H1 (cell line): ENCODE measurements around the gene LSM11. TPM values are rescaled to one million over a fixed set of nuclear protein-coding genes. Genes with fewer than 3 reads are reported as not detected.

Experiments
- CTCF ChIA-PET: fragments of 300-600 bp; sonication (Branson Sonifier 250); formaldehyde crosslinking; loops from one replicate; lab custom pipeline; 2021; ENCODE audit not compliant: partially characterized antibody; lab: Charles Lee
- POLR2A ChIA-PET: fragments of 300-600 bp; sonication (Branson Sonifier 250); formaldehyde crosslinking; loops from one replicate; lab custom pipeline; 2021; ENCODE audit warnings: inconsistent platforms; ENCODE audit not compliant: partially characterized antibody; lab: Charles Lee
- DNase-seq, 2 experiments: peaks; one replicate each; pipeline versions ENCODE4 v3.0.0 to v3.0.0-alpha.2; 2010 to 2022; ENCODE audit warnings: low spot score in 2 of 2, low read depth in 1 of 2, mixed read lengths in 1 of 2
- FAIRE-seq: peaks from 2 replicates; lab custom pipeline; 2011; peaks lifted over from hg19 to GRCh38; lab: Jason Lieb, UNC
- H2AFZ ChIP-seq: 2 replicates; pipeline ENCODE4 v1.8.1; 2012; ENCODE audit warnings: low read length, inconsistent platforms
- H2AK5ac ChIP-seq: 2 replicates; pipeline ENCODE4 v1.6.1; 2013; ENCODE audit warnings: low read depth, low read length
- H2BK120ac ChIP-seq: replicated peaks from 2 replicates; pipeline ENCODE3; 2013; ENCODE audit warnings: low read depth, low read length, inconsistent platforms
- H2BK12ac ChIP-seq: 2 replicates; pipeline ENCODE4 v1.6.1; 2013; ENCODE audit warnings: low read depth, low read length
- H2BK15ac ChIP-seq: 2 replicates; pipeline ENCODE4 v1.6.1; 2013; ENCODE audit warnings: low read length
- H2BK20ac ChIP-seq: 2 replicates; pipeline ENCODE4 v1.6.1; 2013; ENCODE audit warnings: low read length
- H2BK5ac ChIP-seq: 2 replicates; pipeline ENCODE4 v1.6.1; 2013; ENCODE audit warnings: low read depth, low read length
- H3K14ac ChIP-seq: 2 replicates; pipeline ENCODE4 v1.6.1; 2013; ENCODE audit warnings: inconsistent platforms; ENCODE audit not compliant: insufficient read length
- H3K18ac ChIP-seq: 2 replicates; pipeline ENCODE4 v1.6.1; 2013; ENCODE audit warnings: low read length; ENCODE audit errors: extremely low read depth
- H3K23ac ChIP-seq: 2 replicates; pipeline ENCODE4 v1.6.1; 2013; ENCODE audit warnings: inconsistent platforms; ENCODE audit not compliant: insufficient read length
- H3K23me2 ChIP-seq: 2 replicates; pipeline ENCODE4 v1.6.1; 2013; ENCODE audit warnings: low read depth, low read length
- H3K27ac ChIP-seq: 2 replicates; pipeline ENCODE4 v1.6.1; 2011; ENCODE audit warnings: low read depth, low read length, inconsistent platforms
- H3K27me3 ChIP-seq, 4 experiments: replicated peaks in 1 of 4; 1 replicate in 1 of 4; 2 replicates in 3 of 4; pipeline versions ENCODE4 v1.6.1 to v1.8.1; 2011 to 2013; ENCODE audit warnings: low read length in 3 of 4, mild to moderate bottlenecking in 3 of 4, inconsistent platforms in 2 of 4, mixed read lengths in 2 of 4, moderate library complexity in 1 of 4; ENCODE audit not compliant: control insufficient read depth in 3 of 4, insufficient read depth in 3 of 4; ENCODE audit errors: extremely low read depth in 1 of 4
- H3K36me3 ChIP-seq, 4 experiments: 2 replicates each; pipeline versions ENCODE4 v1.6.1 to v1.8.1; 2011 to 2013; ENCODE audit warnings: mild to moderate bottlenecking in 4 of 4, low read length in 3 of 4, moderate library complexity in 2 of 4, control low read depth in 1 of 4, inconsistent platforms in 1 of 4; ENCODE audit not compliant: insufficient read depth in 4 of 4, control insufficient read depth in 2 of 4
- H3K4ac ChIP-seq: replicated peaks from 2 replicates; pipeline ENCODE3; 2013; ENCODE audit warnings: low read length, low read depth, mixed read lengths, inconsistent platforms; ENCODE audit not compliant: insufficient read length
- H3K4me1 ChIP-seq, 4 experiments: replicated peaks in 1 of 4; 1 replicate in 1 of 4; 2 replicates in 3 of 4; pipeline versions ENCODE4 v1.6.1 to v1.8.1; 2011 to 2013; ENCODE audit warnings: low read length in 3 of 4, inconsistent platforms in 2 of 4, mixed read lengths in 1 of 4; ENCODE audit not compliant: insufficient read depth in 4 of 4, control insufficient read depth in 3 of 4
- H3K4me2 ChIP-seq, 2 experiments: 2 replicates each; pipeline versions ENCODE4 v1.6.1 to v1.8.1; 2011 to 2013; ENCODE audit warnings: low read depth in 2 of 2, low read length in 2 of 2, control low read depth in 1 of 2, inconsistent platforms in 1 of 2, mild to moderate bottlenecking in 1 of 2; ENCODE audit not compliant: insufficient read depth in 1 of 2
- H3K4me3 ChIP-seq, 4 experiments: fragments of 200-600, 300-600 bp in 1 of 4; sonication (generic), shearing (Covaris generic), sonication (Bioruptor Twin) in 1 of 4; 2 replicates each; pipeline versions ENCODE4 v1.5.1 to v1.8.1; 2011 to 2016; ENCODE audit warnings: low read length in 4 of 4, low read depth in 3 of 4, control low read depth in 2 of 4, inconsistent platforms in 2 of 4, mild to moderate bottlenecking in 2 of 4, mixed read lengths in 1 of 4, moderate library complexity in 1 of 4; ENCODE audit not compliant: insufficient read depth in 2 of 4; ENCODE audit errors: extremely low read depth in 1 of 4
- H3K56ac ChIP-seq: replicated peaks from 2 replicates; pipeline ENCODE3; 2013; ENCODE audit warnings: low read depth, mild to moderate bottlenecking, mixed read lengths, low read length, inconsistent platforms; ENCODE audit not compliant: insufficient read length
- H3K79me1 ChIP-seq: 2 replicates; pipeline ENCODE4 v1.6.1; 2013; ENCODE audit warnings: low read depth, low read length, control low read depth
- H3K79me2 ChIP-seq, 2 experiments: 2 replicates each; pipeline versions ENCODE4 v1.6.1 to v1.8.1; 2012 to 2013; ENCODE audit warnings: low read length in 2 of 2, mild to moderate bottlenecking in 2 of 2, inconsistent platforms in 1 of 2; ENCODE audit not compliant: insufficient read depth in 2 of 2, control insufficient read depth in 1 of 2
- H3K9ac ChIP-seq, 4 experiments: replicated peaks in 1 of 4; 1 replicate in 1 of 4; 2 replicates in 3 of 4; pipeline versions ENCODE4 v1.6.1 to v1.8.1; 2011 to 2013; ENCODE audit warnings: low read depth in 3 of 4, low read length in 3 of 4, control low read depth in 2 of 4, mild to moderate bottlenecking in 2 of 4, moderate library complexity in 2 of 4, inconsistent platforms in 1 of 4; ENCODE audit errors: extremely low read depth in 1 of 4
- H3K9me3 ChIP-seq, 2 experiments: 2 replicates each; pipeline versions ENCODE4 v1.6.1 to v1.8.1; 2012 to 2013; ENCODE audit warnings: mild to moderate bottlenecking in 2 of 2, moderate library complexity in 2 of 2, control low read depth in 1 of 2, inconsistent platforms in 1 of 2, low read depth in 1 of 2, low read length in 1 of 2, mixed read lengths in 1 of 2; ENCODE audit not compliant: insufficient read depth in 2 of 2
- H4K20me1 ChIP-seq, 2 experiments: replicated peaks in 1 of 2; 2 replicates each; pipeline versions ENCODE3 to v1.8.1; 2011 to 2013; ENCODE audit warnings: inconsistent platforms in 2 of 2, low read length in 2 of 2, mild to moderate bottlenecking in 1 of 2; ENCODE audit not compliant: insufficient read depth in 2 of 2, control insufficient read depth in 1 of 2
- H4K5ac ChIP-seq: 2 replicates; pipeline ENCODE4 v1.6.1; 2013; ENCODE audit warnings: low read length, low read depth, mixed read lengths, inconsistent platforms; ENCODE audit not compliant: insufficient read length
- H4K8ac ChIP-seq: 2 replicates; pipeline ENCODE4 v1.8.0; 2013; ENCODE audit warnings: mild to moderate bottlenecking, moderate library complexity, low read length, inconsistent platforms; ENCODE audit not compliant: insufficient read depth; ENCODE audit errors: extremely low read depth
- H4K91ac ChIP-seq: replicated peaks from 2 replicates; pipeline ENCODE3; 2013; ENCODE audit warnings: low read length, mixed read lengths, inconsistent platforms; ENCODE audit not compliant: insufficient read length
- ASH2L ChIP-seq: fragments of 200-600, 300-600 bp; sonication (generic); IDR thresholded peaks from one replicate; pipeline ENCODE4 v1.7.1; 2017; ENCODE audit warnings: low read length
- EZH2 ChIP-seq: fragments of 200-600 bp; sonication (generic); IDR thresholded peaks from 2 replicates; pipeline ENCODE4 v1.7.1; 2012; ENCODE audit warnings: low read depth, mild to moderate bottlenecking, moderate library complexity, low read length, inconsistent platforms; ENCODE audit not compliant: severe bottlenecking
- FOSL1 ChIP-seq: IDR thresholded peaks from 2 replicates; pipeline ENCODE4 v1.6.1; 2011; ENCODE audit warnings: mild to moderate bottlenecking, low read depth, low read length, moderate library complexity; ENCODE audit not compliant: insufficient read depth
- RAD21 ChIP-seq, 2 experiments: IDR thresholded peaks in 1 of 2; conservative IDR thresholded peaks in 1 of 2; 2 replicates each; pipeline ENCODE4 v1.6.1; 2011; ENCODE audit warnings: low read depth in 2 of 2, low read length in 2 of 2, improper control_type of control experiment in 1 of 2, inconsistent platforms in 1 of 2, mild to moderate bottlenecking in 1 of 2, moderate library complexity in 1 of 2
- SP1 ChIP-seq: IDR thresholded peaks from 2 replicates; pipeline ENCODE4 v1.6.1; 2011; ENCODE audit warnings: low read depth, low read length
- WGBS, 2 experiments: shearing (Covaris generic) in 1 of 2; methylation state at CpG; one replicate each; pipeline versions ENCODE4 v1.1.6 to v1.1.7; 2013 to 2015; ENCODE audit warnings: low lambda C conversion rate in 2 of 2, mixed read lengths in 2 of 2, inconsistent platforms in 1 of 2, low coverage in 1 of 2, missing lambda C conversion rate in 1 of 2; ENCODE audit not compliant: insufficient replicate concordance in 2 of 2, insufficient coverage in 1 of 2, insufficient read length in 1 of 2; ENCODE audit errors: extremely low coverage in 1 of 2, missing lambda C conversion rate in 1 of 2; 5-methylcytosine and 5-hydroxymethylcytosine counted together
- polyA plus RNA-seq, 7 experiments: library from polyadenylated mRNA; depleted of rRNA in 3 of 7; stranded (reverse) in 5 of 7; unstranded in 2 of 7; fragments of >200 nt in 5 of 7; fragments of 200-250 nt in 2 of 7; gene quantifications; 1 replicate in 5 of 7; 2 replicates in 1 of 7; 4 replicates in 1 of 7; pipeline versions ENCODE4 v1.2.1 to v1.2.3, GENCODE V29; 2011 to 2013; ENCODE audit warnings: missing spikeins in 2 of 7, mixed read lengths in 2 of 7
- total RNA-seq: library from RNA; stranded (reverse); fragmentation: NEBNext Ultra II Directional; extraction: Animal tissue kit (Norgen Biotek cat#: 25700); gene quantifications from 2 replicates; pipeline ENCODE4 v1.2.1, GENCODE V29; 2021
- TF ChIP-seq, protein P1 (sequence below), 3 experiments: IDR thresholded peaks; 1 replicate in 2 of 3; 2 replicates in 1 of 3; pipeline versions ENCODE4 v1.5.1 to v1.6.1; 2011; ENCODE audit warnings: low read length in 3 of 3, mild to moderate bottlenecking in 3 of 3, inconsistent platforms in 2 of 3, low read depth in 1 of 3, moderate library complexity in 1 of 3; ENCODE audit not compliant: insufficient read depth in 1 of 3; ENCODE audit errors: control extremely low read depth in 1 of 3
- TF ChIP-seq, protein P2 (sequence below): IDR thresholded peaks from 2 replicates; pipeline ENCODE4 v1.6.1; 2011; ENCODE audit warnings: low read length, improper control_type of control experiment

LSM11 gene
- total and polyA plus RNA-seq, 2 of the 8 experiments (the other 6 are each of a cell fraction or from before 2014, with no cell fraction given): 1.8 to 3.9 TPM

DNA sequence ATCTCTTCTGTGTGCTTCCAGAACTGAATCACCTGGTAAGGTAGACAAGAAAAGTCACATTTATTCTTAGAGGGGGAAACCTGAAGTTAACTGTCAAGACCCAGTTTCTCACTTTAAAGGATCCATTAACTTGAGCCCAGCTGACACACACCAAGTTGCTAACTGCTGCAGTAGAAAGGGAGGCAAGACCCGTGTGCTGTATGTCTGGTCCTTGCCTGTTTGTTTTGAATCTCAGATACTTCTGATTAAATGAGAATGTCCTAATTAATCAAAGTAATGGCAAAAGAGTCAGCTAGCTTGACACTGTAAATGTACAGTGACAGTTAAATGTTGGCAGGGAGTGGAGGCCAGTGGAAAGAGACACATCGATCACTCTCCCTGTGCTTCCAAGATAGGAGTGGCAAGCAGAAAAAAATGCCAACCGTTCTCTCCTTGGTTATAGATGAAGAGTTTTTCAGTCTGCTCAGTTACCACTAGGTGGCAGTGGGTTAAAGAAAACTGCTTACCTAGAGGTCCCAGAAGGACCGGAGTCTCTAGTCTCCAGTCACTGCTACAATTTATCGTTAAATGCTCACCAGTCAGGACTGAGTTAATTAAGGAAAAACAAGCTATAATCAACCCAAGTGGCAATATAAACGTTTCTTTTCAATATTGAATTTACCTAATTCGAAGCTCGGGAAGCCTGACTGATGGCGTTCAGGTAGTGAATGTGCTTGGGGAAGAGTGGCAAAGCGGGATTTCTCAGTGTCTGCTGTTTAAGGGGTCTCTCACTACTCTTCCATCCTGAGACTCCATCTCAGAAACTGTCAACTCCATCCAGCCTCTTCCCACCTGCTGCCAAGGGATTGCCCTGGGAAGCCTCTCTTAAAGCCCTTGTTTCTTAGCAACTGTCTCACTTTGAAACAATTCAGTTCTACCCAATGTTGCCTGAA, 18.4 kb downstream of the LSM11 start:
- Histone ChIP-seq H3K56ac (no peak overlapping the region), H2BK20ac (no peak overlapping the region), H3K79me2 (no peaks in the 10 kb centered on the region), H2AK5ac (no peak overlapping the region), H2BK5ac (no peak overlapping the region), H4K5ac (no peak overlapping the region), H3K4me2 (no peak overlapping the region), H3K4ac (no peak overlapping the region), H3K4me1 (no peaks in the 10 kb centered on the region), H3K36me3 (no peaks in the 10 kb centered on the region), H3K23ac (no peak overlapping the region), H4K8ac (no peak overlapping the region), H3K9ac (no peak overlapping the region; a peak in 1 of 7 replicates), H3K14ac (no peak overlapping the region), H4K91ac (no peak overlapping the region), H3K27ac (no peak overlapping the region), H3K79me1 (no peaks in the 10 kb centered on the region), H3K4me3 (no peak overlapping the region), H3K18ac (no peak overlapping the region), H3K23me2 (no peaks in the 10 kb centered on the region), H3K9me3 (no peaks in the 10 kb centered on the region), H4K20me1 (peaks cover 0 to 3% of the 10 kb centered on the region in 2 experiments), H2AFZ (no peak overlapping the region), H2BK15ac (no peak overlapping the region), H2BK120ac (no peak overlapping the region), H2BK12ac (no peak overlapping the region), H3K27me3 (no peaks in the 10 kb centered on the region)
- CTCF ChIA-PET: interaction anchor here (0.6 to 4.2 kb wide), 43 partner anchors 8 to 1371 kb away, joined by 3 to 34 read pairs (median 3); partner anchors contain the start of gene LSM11
- DNase-seq (no peak), FAIRE-seq (peak; percentile 89)
- POLR2A ChIA-PET: interaction anchor here (0.6 kb wide), 1 partner anchor 110 kb away, joined by 4 read pairs; no protein-coding TSS in a partner anchor
- 59% methylated on average over 10 of the region's 10 CpGs; no CpG with 5 or more reads in 1 of the 2 experiments for WGBS, 2 experiments
- TF ChIP-seq RAD21 (IDR thresholded peaks at IDR 0.05 in 1 of 2, conservative IDR thresholded peaks at IDR 0.05 in 1 of 2; ENCODE audit: low read depth in 2 of 2, low read length in 2 of 2) (peak; percentile 84 to 88), SP1 (no peak), FOSL1 (no peak), ASH2L (no peak), EZH2 (no peak)
- TF ChIP-seq, protein P1, sequence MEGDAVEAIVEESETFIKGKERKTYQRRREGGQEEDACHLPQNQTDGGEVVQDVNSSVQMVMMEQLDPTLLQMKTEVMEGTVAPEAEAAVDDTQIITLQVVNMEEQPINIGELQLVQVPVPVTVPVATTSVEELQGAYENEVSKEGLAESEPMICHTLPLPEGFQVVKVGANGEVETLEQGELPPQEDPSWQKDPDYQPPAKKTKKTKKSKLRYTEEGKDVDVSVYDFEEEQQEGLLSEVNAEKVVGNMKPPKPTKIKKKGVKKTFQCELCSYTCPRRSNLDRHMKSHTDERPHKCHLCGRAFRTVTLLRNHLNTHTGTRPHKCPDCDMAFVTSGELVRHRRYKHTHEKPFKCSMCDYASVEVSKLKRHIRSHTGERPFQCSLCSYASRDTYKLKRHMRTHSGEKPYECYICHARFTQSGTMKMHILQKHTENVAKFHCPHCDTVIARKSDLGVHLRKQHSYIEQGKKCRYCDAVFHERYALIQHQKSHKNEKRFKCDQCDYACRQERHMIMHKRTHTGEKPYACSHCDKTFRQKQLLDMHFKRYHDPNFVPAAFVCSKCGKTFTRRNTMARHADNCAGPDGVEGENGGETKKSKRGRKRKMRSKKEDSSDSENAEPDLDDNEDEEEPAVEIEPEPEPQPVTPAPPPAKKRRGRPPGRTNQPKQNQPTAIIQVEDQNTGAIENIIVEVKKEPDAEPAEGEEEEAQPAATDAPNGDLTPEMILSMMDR (IDR thresholded peaks at IDR 0.05; ENCODE audit: control extremely low read depth in 1 of 3, insufficient read depth in 1 of 3, low read depth in 1 of 3, low read length in 3 of 3): peak in 2 of 3 experiments; percentile 67 to 76; a peak in 3 of 4 replicates
- TF ChIP-seq, protein P2, sequence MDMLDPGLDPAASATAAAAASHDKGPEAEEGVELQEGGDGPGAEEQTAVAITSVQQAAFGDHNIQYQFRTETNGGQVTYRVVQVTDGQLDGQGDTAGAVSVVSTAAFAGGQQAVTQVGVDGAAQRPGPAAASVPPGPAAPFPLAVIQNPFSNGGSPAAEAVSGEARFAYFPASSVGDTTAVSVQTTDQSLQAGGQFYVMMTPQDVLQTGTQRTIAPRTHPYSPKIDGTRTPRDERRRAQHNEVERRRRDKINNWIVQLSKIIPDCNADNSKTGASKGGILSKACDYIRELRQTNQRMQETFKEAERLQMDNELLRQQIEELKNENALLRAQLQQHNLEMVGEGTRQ: no peak
